ENCODE results near the gene HOXD12. TPM values are rescaled to one million over a fixed set of nuclear protein-coding genes. Genes with fewer than 3 reads are reported as not detected.

Gene HOXD12
- total and polyA plus RNA-seq, 9 donors = not detected

DNA sequence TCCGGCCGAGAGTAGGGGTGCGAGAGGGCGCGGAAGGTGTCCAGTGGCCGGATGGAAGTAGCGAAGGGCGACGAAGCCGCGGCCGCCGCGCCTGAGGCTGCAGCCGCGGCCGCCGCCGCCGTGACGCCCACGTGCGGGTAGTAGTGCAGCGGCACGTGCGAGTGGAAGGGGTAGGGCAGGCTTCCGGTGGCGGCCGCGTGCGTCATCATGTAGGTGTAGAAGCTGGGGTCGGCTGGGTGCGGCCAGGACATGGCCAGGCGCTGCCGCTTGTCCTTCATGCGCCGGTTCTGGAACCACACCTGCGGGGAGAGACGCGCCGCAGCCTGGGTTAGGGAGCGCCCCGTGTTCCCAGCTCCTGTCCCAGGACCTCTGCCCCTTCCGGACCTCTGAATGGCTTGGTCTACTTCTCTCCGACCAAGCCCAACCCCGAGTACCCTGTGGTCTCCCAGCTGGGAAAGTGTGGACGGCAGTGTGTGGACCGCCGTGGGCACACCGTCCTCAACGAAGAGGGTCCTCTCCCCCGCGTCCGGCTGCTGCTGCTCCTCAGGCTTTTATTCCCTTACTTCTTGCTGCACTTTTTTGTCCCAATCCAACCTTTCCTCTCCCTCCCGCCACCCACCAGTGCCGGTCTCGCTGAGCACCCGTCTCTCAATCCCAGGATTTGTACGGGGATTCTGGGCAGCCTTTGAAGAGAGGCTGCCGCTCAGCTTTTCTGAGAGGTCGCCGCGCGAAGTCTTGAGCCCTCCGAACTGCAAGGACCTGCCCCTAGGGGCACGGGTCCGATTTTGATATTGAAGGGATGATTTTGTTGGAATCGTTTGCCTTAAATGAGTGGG, 18.8 kb upstream of the HOXD12 start:
- Histone ChIP-seq H3K27ac (no peak overlapping the region), H3K4me3 (no peak overlapping the region)

DNA sequence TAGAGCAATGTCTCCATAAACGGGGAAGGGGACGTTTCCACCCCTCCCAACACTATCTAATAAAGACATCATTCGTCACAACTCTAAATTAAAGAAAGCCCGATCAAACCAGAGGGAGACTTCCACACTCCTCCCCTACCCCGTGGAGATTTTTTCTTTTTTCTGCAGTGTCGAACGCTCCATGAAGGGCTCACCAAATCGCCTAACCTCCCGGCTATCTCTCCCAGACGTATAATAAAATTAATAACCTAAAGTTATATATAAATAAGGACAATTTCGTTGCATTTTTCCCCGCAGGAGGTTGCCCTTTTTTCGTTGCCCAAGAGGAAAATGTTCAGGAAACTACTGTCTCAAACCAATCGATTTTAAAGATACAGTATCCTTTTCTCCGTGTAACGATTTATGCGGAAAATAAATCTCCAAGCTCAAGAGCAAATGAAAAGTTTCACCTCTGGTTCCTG, 18.2 kb upstream of the HOXD12 start:
- intact Hi-C loops (cut with DNase I) = loop anchor here in 1 of 4 donors (10.0 kb wide), 1 partner anchor 397 kb away; no protein-coding TSS in a partner anchor
- no peak for TF ChIP-seq EP300 (IDR thresholded peaks at IDR 0.05)
- TF ChIP-seq, protein P1, sequence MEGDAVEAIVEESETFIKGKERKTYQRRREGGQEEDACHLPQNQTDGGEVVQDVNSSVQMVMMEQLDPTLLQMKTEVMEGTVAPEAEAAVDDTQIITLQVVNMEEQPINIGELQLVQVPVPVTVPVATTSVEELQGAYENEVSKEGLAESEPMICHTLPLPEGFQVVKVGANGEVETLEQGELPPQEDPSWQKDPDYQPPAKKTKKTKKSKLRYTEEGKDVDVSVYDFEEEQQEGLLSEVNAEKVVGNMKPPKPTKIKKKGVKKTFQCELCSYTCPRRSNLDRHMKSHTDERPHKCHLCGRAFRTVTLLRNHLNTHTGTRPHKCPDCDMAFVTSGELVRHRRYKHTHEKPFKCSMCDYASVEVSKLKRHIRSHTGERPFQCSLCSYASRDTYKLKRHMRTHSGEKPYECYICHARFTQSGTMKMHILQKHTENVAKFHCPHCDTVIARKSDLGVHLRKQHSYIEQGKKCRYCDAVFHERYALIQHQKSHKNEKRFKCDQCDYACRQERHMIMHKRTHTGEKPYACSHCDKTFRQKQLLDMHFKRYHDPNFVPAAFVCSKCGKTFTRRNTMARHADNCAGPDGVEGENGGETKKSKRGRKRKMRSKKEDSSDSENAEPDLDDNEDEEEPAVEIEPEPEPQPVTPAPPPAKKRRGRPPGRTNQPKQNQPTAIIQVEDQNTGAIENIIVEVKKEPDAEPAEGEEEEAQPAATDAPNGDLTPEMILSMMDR (IDR thresholded peaks at IDR 0.05) = no peak
- TF ChIP-seq POLR2A (IDR thresholded peaks at IDR 0.05) = no peak
- no peak overlapping the region for H3K27ac ChIP-seq
- peaks cover 20% of the 10 kb centered on the region for H3K27me3 ChIP-seq
- no peak overlapping the region for H3K4me3 ChIP-seq
- H3K36me3 ChIP-seq = no peaks in the 10 kb centered on the region
- H3K9me3 ChIP-seq = peaks cover 0 to 4% of the 10 kb centered on the region in 2 donors
- DNase-seq = no peak
- 9 to 12% (median 11%) methylated on average over 17 of the region's 17 CpGs for WGBS, 3 donors
- peaks cover 3% of the 10 kb centered on the region for H3K4me1 ChIP-seq (ENCODE audit: insufficient read depth)

More for the DNA sequence above, 18.8 kb upstream of the HOXD12 start:
- TF ChIP-seq, protein P1 (IDR thresholded peaks at IDR 0.05) = no peak
- TF ChIP-seq EP300 (IDR thresholded peaks at IDR 0.05) (no peak), POLR2A (IDR thresholded peaks at IDR 0.05) (no peak)
- Histone ChIP-seq H3K9me3 (peaks cover 0 to 4% of the 10 kb centered on the region in 2 donors), H3K4me1 (ENCODE audit: insufficient read depth) (peaks cover 3% of the 10 kb centered on the region), H3K27me3 (peaks cover 20% of the 10 kb centered on the region), H3K36me3 (no peaks in the 10 kb centered on the region)
- intact Hi-C loops (cut with DNase I) = loop anchor here in 1 of 4 donors (10.0 kb wide), 1 partner anchor 396 kb away; no protein-coding TSS in a partner anchor
- DNase-seq = no peak
- WGBS, 3 donors = 8 to 10% (median 8%) methylated on average over 67 to 68 of the region's 68 CpGs

DNA sequence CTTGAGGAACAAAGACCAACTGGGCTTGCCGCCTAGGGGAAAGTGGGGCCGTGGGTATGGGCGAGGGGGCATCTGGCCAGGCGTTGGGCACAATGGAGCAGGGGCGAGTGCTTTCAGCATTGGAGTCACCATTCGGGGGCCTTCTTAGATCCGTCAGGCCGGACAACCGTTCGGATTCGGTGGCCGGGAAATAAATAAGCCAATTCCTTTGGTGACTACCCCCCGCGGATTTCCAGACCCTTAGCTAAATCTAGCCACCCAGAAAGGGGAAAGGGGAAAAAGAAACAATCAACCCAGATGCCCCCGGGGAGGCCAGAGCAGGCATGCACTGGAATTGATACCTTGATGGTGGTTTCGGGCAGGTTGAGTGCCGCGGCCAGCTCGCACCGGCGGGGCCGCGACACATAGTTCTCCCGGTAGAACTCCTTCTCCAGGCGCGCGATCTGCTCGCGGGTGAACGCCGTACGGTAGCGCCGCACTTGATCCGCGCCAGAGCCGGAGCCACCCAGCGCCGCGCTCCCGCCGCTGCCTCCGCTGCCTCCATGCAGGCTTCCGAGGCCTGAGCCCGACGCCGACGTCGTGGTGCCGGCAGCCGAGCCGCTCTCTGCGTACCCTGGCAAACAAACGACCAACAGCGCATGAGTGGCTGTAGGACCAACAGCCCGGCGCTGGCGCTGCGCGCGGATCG, 17.6 kb upstream of the HOXD12 start:
- DNase-seq = no peak
- Histone ChIP-seq H3K4me1 (ENCODE audit: insufficient read depth) (peaks cover 3% of the 10 kb centered on the region), H3K36me3 (no peaks in the 10 kb centered on the region), H3K9me3 (peaks cover 0 to 4% of the 10 kb centered on the region in 2 donors), H3K27ac (no peak overlapping the region), H3K4me3 (no peak overlapping the region), H3K27me3 (peaks cover 18% of the 10 kb centered on the region)
- no peak for TF ChIP-seq EP300 (IDR thresholded peaks at IDR 0.05)
- TF ChIP-seq, protein P1 (IDR thresholded peaks at IDR 0.05) = no peak
- no peak for TF ChIP-seq POLR2A (IDR thresholded peaks at IDR 0.05)
- 11 to 12% (median 12%) methylated on average over 41 to 62 of the region's 62 CpGs for WGBS, 3 donors
- intact Hi-C loops (cut with DNase I) = loop anchor here in 1 of 4 donors (10.0 kb wide), 1 partner anchor 397 kb away; no protein-coding TSS in a partner anchor

DNA sequence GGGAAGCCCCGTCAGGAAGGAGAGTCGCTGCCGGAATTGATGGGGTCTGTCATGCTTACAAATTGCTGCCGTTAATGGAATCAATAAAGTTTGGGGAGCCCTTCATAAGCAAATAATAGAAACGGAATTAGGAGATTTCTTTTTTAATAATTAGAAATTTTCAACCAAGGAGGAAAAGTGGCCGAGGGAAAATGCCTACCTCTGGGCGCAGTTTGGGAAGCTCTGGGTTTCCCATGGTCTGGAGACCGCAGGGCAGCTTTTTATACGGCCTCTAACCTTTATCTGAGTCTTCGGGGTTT, 17.1 kb upstream of the HOXD12 start:
- H3K4me1 ChIP-seq (ENCODE audit: insufficient read depth) = peaks cover 3% of the 10 kb centered on the region

More for the DNA sequence above, 17.1 kb upstream of the HOXD12 start:
- intact Hi-C loops (cut with DNase I) = loop anchor here in 1 of 4 donors (10.0 kb wide), 1 partner anchor 398 kb away; no protein-coding TSS in a partner anchor
- 11 to 15% (median 12%) methylated on average over 10 of the region's 10 CpGs for WGBS, 3 donors
- no peak overlapping the region for H3K4me3 ChIP-seq
- H3K9me3 ChIP-seq = peaks cover 0 to 4% of the 10 kb centered on the region in 2 donors
- TF ChIP-seq EP300 (IDR thresholded peaks at IDR 0.05) (no peak), POLR2A (IDR thresholded peaks at IDR 0.05) (no peak)
- TF ChIP-seq, protein P1 (IDR thresholded peaks at IDR 0.05) = no peak
- H3K36me3 ChIP-seq = no peaks in the 10 kb centered on the region
- peaks cover 14% of the 10 kb centered on the region for H3K27me3 ChIP-seq
- no peak for DNase-seq
- H3K27ac ChIP-seq = no peak overlapping the region

All from ovary (tissue), 9 donors.